Small intestine (tissue), 7 donors: ENCODE data around the gene THBS1. TPM values are rescaled to one million over a fixed set of nuclear protein-coding genes. Genes with fewer than 3 reads are reported as not detected.

Experiments used
- DNase-seq, 2 donors: peaks; one replicate each; pipeline versions ENCODE4 v3.0.0 to v3.0.0-alpha.2; 2013
- FAIRE-seq: peaks from 2 replicates; lab custom pipeline; 2012; peaks lifted over from hg19 to GRCh38; lab: Jason Lieb, UNC
- H3K27ac ChIP-seq, 3 donors: one replicate each; pipeline ENCODE4 v1.5.1; 2013; ENCODE audit warnings: low read length in 2 of 3, mild to moderate bottlenecking in 2 of 3, control low read depth in 1 of 3, inconsistent platforms in 1 of 3, low read depth in 1 of 3, moderate library complexity in 1 of 3
- H3K27me3 ChIP-seq, 3 donors: one replicate each; pipeline ENCODE4 v1.6.1; 2013; ENCODE audit warnings: low read length in 3 of 3, inconsistent platforms in 1 of 3; ENCODE audit not compliant: control insufficient read depth in 3 of 3, insufficient read depth in 3 of 3
- H3K36me3 ChIP-seq, 3 donors: one replicate each; pipeline ENCODE4 v1.6.1; 2013; ENCODE audit warnings: low read length in 3 of 3, inconsistent platforms in 1 of 3, low read depth in 1 of 3, mild to moderate bottlenecking in 1 of 3, moderate library complexity in 1 of 3; ENCODE audit not compliant: control insufficient read depth in 3 of 3, insufficient read depth in 2 of 3
- H3K4me1 ChIP-seq, 3 donors: one replicate each; pipeline ENCODE4 v1.6.1; 2013; ENCODE audit warnings: low read length in 2 of 3, inconsistent platforms in 1 of 3, low read depth in 1 of 3, mild to moderate bottlenecking in 1 of 3, moderate library complexity in 1 of 3; ENCODE audit not compliant: control insufficient read depth in 3 of 3, insufficient read depth in 2 of 3
- H3K4me3 ChIP-seq, 3 donors: one replicate each; pipeline ENCODE4 v1.5.1; 2013; ENCODE audit warnings: low read length in 3 of 3, control low read depth in 1 of 3, inconsistent platforms in 1 of 3, low read depth in 1 of 3, mild to moderate bottlenecking in 1 of 3, moderate library complexity in 1 of 3
- H3K9me3 ChIP-seq, 2 donors: one replicate each; pipeline ENCODE4 v1.6.1; 2013; ENCODE audit warnings: low read depth in 1 of 2, low read length in 1 of 2; ENCODE audit not compliant: control insufficient read depth in 2 of 2, insufficient read depth in 1 of 2
- WGBS, 3 donors: extraction: QIAGEN DNeasy Blood & Tissue Kit; methylation state at CpG; one replicate each; pipeline ENCODE4 v1.1.7; 2013; 5-methylcytosine and 5-hydroxymethylcytosine counted together
- polyA plus RNA-seq, 4 donors: library from polyadenylated mRNA; stranded (reverse) in 3 of 4; unstranded in 1 of 4; fragments of 200-250 nt in 3 of 4; fragments of 120-200 nt in 1 of 4; gene quantifications; one replicate each; pipeline versions ENCODE4 v1.2.1 to v1.2.3, GENCODE V29; 2013
- donor health status: healthy with polysubstance abuse.
- donor health status: control.
- donor health status: control.
- donor health status: Bipolar disorder and iron deficiency.
- donor health status: healthy.

Gene THBS1
- polyA plus RNA-seq, 4 donors, result 2.0 to 69.8 (median 34.3) TPM

- Histone ChIP-seq H3K27me3 (no peaks in the 10 kb centered on the region), H3K4me1 (peaks cover 0 to 16% (median 11%) of the 10 kb centered on the region in 3 donors), H3K4me3 (no peak overlapping the region), H3K36me3 (no peaks in the 10 kb centered on the region), H3K9me3 (peaks cover 0 to 4% of the 10 kb centered on the region in 2 donors), H3K27ac (peak overlapping the region; percentile 24 to 81 (median 64))
- 49 to 74% (median 68%) methylated on average over 3 of the region's 3 CpGs for WGBS, 3 donors
- FAIRE-seq (no peak), DNase-seq (no peak)
Observed at GRCh38 chr15:39629906-39630305, 49.0 kb downstream of the THBS1 start.

GRCh38 chr15:39631357-39631756, 50.5 kb downstream of the THBS1 start:
- Histone ChIP-seq H3K27me3 (no peaks in the 10 kb centered on the region), H3K27ac (no peak overlapping the region), H3K9me3 (peaks cover 0 to 2% of the 10 kb centered on the region in 2 donors), H3K4me1 (peaks cover 0 to 11% (median 9%) of the 10 kb centered on the region in 3 donors), H3K36me3 (no peaks in the 10 kb centered on the region), H3K4me3 (no peak overlapping the region)
- no peak for DNase-seq
- WGBS, 3 donors, result 77 to 84% (median 81%) methylated on average over 3 of the region's 3 CpGs
- no peak for FAIRE-seq

DNA sequence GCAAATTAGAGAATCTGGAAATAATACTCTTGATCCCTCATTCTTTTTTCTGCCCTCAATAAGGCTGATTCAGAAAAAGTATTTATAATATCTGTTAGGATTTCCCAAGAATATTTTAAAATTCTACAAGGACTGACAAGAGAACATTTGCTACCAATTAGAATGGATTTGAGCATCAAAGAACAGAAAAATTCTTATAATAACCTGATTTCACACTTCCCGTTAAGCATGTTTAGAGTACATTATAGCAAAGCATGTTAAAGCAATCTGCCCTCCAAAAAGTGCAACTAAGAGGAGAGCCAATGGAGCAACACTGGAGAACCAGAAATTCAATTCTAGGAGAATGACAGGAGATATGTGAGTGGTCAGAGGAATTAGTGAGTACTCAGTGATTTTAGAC, 57.2 kb downstream of the THBS1 start:
- FAIRE-seq (no peak), DNase-seq (no peak)
- H3K9me3 ChIP-seq, result no peaks in the 10 kb centered on the region
- no peaks in the 10 kb centered on the region for H3K4me1 ChIP-seq
- no peaks in the 10 kb centered on the region for H3K36me3 ChIP-seq
- H3K27me3 ChIP-seq, result no peaks in the 10 kb centered on the region
- H3K27ac ChIP-seq, result no peak overlapping the region
- H3K4me3 ChIP-seq, result no peak overlapping the region
- WGBS, 3 donors, result 98 to 100% (median 100%) methylated on average over 1 of the region's 1 CpG

DNA sequence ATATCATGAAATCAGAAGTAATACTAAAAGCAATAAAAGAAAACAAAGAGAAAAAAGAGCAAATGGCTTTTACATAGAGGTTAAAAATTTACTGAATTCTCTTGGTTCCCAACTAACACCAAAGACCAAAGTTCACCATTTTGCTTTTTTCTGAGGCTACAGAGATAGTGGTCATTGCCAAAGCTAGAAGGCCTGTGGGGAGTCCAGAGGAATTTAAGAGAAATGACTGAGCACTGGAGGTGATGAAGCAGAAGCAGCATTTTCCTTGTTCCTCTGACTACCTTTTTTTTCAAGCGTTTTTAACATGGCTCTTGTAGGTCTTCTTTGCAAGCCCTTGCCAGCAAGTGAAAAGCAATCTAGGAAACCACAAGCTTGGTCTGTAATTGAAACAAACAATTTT, 58.2 kb downstream of the THBS1 start:
- no peak for DNase-seq
- H3K9me3 ChIP-seq, result no peaks in the 10 kb centered on the region
- H3K4me1 ChIP-seq, result no peaks in the 10 kb centered on the region
- no peak overlapping the region for H3K4me3 ChIP-seq
- no peak for FAIRE-seq
- no peak overlapping the region for H3K27ac ChIP-seq
- no peaks in the 10 kb centered on the region for H3K36me3 ChIP-seq
- WGBS, 3 donors, result 68 to 85% (median 85%) methylated on average over 1 of the region's 1 CpG
- H3K27me3 ChIP-seq, result no peaks in the 10 kb centered on the region

- 47 to 66% (median 61%) methylated on average over 3 of the region's 3 CpGs for WGBS, 3 donors
- FAIRE-seq (no peak), DNase-seq (no peak)
- Histone ChIP-seq H3K36me3 (no peaks in the 10 kb centered on the region), H3K27me3 (no peaks in the 10 kb centered on the region), H3K4me3 (no peak overlapping the region), H3K4me1 (no peaks in the 10 kb centered on the region), H3K27ac (no peak overlapping the region), H3K9me3 (no peaks in the 10 kb centered on the region)
Observed at GRCh38 chr15:39640665-39641064, 59.8 kb downstream of the THBS1 start.

GRCh38 chr15:39641191-39641889, 60.5 kb downstream of the THBS1 start:
- H3K27me3 ChIP-seq, result no peaks in the 10 kb centered on the region
- DNase-seq (peak; percentile 18), FAIRE-seq (no peak)
- H3K4me1 ChIP-seq, result no peaks in the 10 kb centered on the region
- no peaks in the 10 kb centered on the region for H3K36me3 ChIP-seq
- WGBS, 3 donors, result 39 to 75% (median 43%) methylated on average over 11 of the region's 11 CpGs
- no peak overlapping the region for H3K4me3 ChIP-seq
- H3K27ac ChIP-seq, result no peak overlapping the region
- no peaks in the 10 kb centered on the region for H3K9me3 ChIP-seq

GRCh38 chr15:39642011-39642640, 61.2 kb downstream of the THBS1 start:
- FAIRE-seq, result no peak
- H3K4me1 ChIP-seq, result no peaks in the 10 kb centered on the region
- H3K27me3 ChIP-seq, result no peaks in the 10 kb centered on the region
- no peaks in the 10 kb centered on the region for H3K36me3 ChIP-seq
- no peak overlapping the region for H3K4me3 ChIP-seq
- peak in 1 of 2 donors; percentile 6 for DNase-seq
- no peak overlapping the region for H3K27ac ChIP-seq
- H3K9me3 ChIP-seq, result no peaks in the 10 kb centered on the region
- WGBS, 3 donors, result 46 to 60% (median 48%) methylated on average over 5 of the region's 5 CpGs

GRCh38 chr15:39643727-39644126, 62.8 kb downstream of the THBS1 start:
- H3K27me3 ChIP-seq, result no peaks in the 10 kb centered on the region
- H3K9me3 ChIP-seq, result no peaks in the 10 kb centered on the region
- DNase-seq (no peak), FAIRE-seq (no peak)
- H3K4me1 ChIP-seq, result no peaks in the 10 kb centered on the region
- H3K36me3 ChIP-seq, result no peaks in the 10 kb centered on the region
- no peak overlapping the region for H3K4me3 ChIP-seq
- no peak overlapping the region for H3K27ac ChIP-seq
- WGBS, 3 donors, result 76 to 83% (median 81%) methylated on average over 1 of the region's 1 CpG
